HG03060 (cell line): ENCODE data around the gene MPPE1.
"Not testable (repeated sequence)": the region's sequence is repeated elsewhere in the genome, so short reads cannot be mapped to it uniquely, and the experiment has no call there.

Experiments used
- ATAC-seq: cut with Tn5 transposase; IDR thresholded peaks from one replicate; pipeline ENCODE4 v1.9.1; 2021; ENCODE audit warnings: low read depth, moderate number of reproducible peaks; ENCODE audit not compliant: unreplicated experiment

The MPPE1 gene

GRCh38 chr18:11860594-11861450 lies 47.3 kb downstream of the MPPE1 start:
- ATAC-seq, result no peak

- ATAC-seq, result no peak
Observed at GRCh38 chr18:11859903-11860407, 48.2 kb downstream of the MPPE1 start.

- ATAC-seq, result no peak
Observed at GRCh38 chr18:11859282-11859830, 48.8 kb downstream of the MPPE1 start.

GRCh38 chr18:11857177-11857887 lies 50.8 kb downstream of the MPPE1 start:
- ATAC-seq, result no peak

- ATAC-seq, result not testable (repeated sequence)
Observed at GRCh38 chr18:11854554-11854953, 53.6 kb downstream of the MPPE1 start.

- ATAC-seq, result no peak
Observed at GRCh38 chr18:11851806-11852337, 56.2 kb downstream of the MPPE1 start.

- ATAC-seq, result peak; percentile 61
Observed at GRCh38 chr18:11851146-11851805, 56.8 kb downstream of the MPPE1 start, which contains the start of gene CHMP1B. Gene CHMP1B (plus strand): TSS chr18:11851413. CDS start chr18:11851512, 99 bp downstream.

- ATAC-seq, result peak; percentile 19
Observed at GRCh38 chr18:11850821-11851145, 57.3 kb downstream of the MPPE1 start.

- ATAC-seq, result no peak
Observed at GRCh38 chr18:11849841-11850634, 58.1 kb downstream of the MPPE1 start.

GRCh38 chr18:11849279-11849678 lies 58.8 kb downstream of the MPPE1 start:
- no peak for ATAC-seq

GRCh38 chr18:11847811-11848210 lies 60.3 kb downstream of the MPPE1 start:
- no peak for ATAC-seq

- no peak for ATAC-seq
Observed at GRCh38 chr18:11845654-11846053, 62.5 kb downstream of the MPPE1 start.

GRCh38 chr18:11844436-11844835 lies 63.7 kb downstream of the MPPE1 start:
- ATAC-seq, result no peak

GRCh38 chr18:11842562-11842961 lies 65.6 kb downstream of the MPPE1 start:
- no peak for ATAC-seq

- ATAC-seq, result no peak
Observed at GRCh38 chr18:11840493-11840892, 67.6 kb downstream of the MPPE1 start.

- ATAC-seq, result no peak
Observed at GRCh38 chr18:11839556-11839955, 68.6 kb downstream of the MPPE1 start.

- ATAC-seq, result no peak
Observed at GRCh38 chr18:11834772-11835171, 73.3 kb downstream of the MPPE1 start.
